Breast epithelium (tissue), 3 donors: ENCODE data around the gene ARHGAP4.

Source experiments
- CTCF ChIP-seq, 3 donors: fragments of 450-650 bp; IDR thresholded peaks; one replicate each; pipeline ENCODE4 v1.5.1; 2016 to 2017; ENCODE audit warnings: antibody characterized with exemption in 3 of 3, mild to moderate bottlenecking in 3 of 3, moderate library complexity in 3 of 3
- POLR2A ChIP-seq: fragments of 450-650 bp; IDR thresholded peaks from one replicate; pipeline ENCODE4 v1.6.1; 2016; ENCODE audit warnings: antibody characterized with exemption, mild to moderate bottlenecking, moderate library complexity

GRCh38 chrX:153870791-153871360, 55.2 kb downstream of the ARHGAP4 start:
- TF ChIP-seq POLR2A (no peak), CTCF (IDR thresholded peaks at IDR 0.05) (no peak)
